ENCODE measurements around the gene TPCN1. TPM values are rescaled to one million over a fixed set of nuclear protein-coding genes. Genes with fewer than 3 reads are reported as not detected.

The TPCN1 gene
- polyA plus RNA-seq, 1 of the 3 experiments (the other 2 are of a cell fraction) = 15.7 TPM

DNA sequence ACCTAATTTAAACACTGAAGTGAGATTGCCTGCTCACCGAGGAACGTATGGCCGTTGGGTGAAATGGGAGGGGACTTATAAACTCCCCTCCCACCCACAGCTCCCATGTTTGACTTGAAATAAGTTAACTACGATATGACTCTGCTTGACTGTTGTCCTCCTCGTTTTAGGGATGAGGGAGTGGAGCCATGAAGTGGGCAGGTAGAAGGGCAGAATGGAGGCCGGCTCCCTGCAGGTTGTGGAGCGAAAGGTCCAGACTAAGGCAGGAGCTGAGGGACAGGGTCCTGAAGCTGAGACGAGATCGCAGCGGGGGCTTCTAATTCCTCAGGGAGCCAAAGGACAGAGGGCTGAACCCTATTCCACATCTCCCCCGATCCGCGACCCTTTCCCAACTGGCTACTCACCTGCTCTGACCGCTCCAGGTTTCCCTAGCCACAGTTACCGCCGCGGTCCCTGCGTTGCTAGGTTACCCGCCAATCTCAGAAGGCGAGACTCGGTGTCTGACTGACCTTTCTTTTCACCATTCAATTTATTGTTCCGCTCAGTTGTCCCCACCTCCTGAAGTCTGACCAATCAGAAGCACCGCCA is 577 bp upstream of the TPCN1 start:
- H3K79me2 ChIP-seq (ENCODE audit: insufficient read depth) = peaks cover 23% of the 10 kb centered on the region; the same call in 1 of the 2 replicates
- 4% methylated on average over 16 of the region's 23 CpGs for WGBS (ENCODE audit: low lambda C conversion rate)
- peak overlapping the region; percentile 94; the same call in 1 of the 2 replicates for H2AFZ ChIP-seq (ENCODE audit: low read depth)
- peak overlapping the region; percentile 67 to 69 for H3K4me3 ChIP-seq (ENCODE audit: low read depth in 2 of 2, low read length in 1 of 2)
- H3K4me2 ChIP-seq = peak overlapping the region; percentile 78
- H3K9me3 ChIP-seq = no peaks in the 10 kb centered on the region
- TF ChIP-seq NRF1 (IDR thresholded peaks at IDR 0.05; ENCODE audit: low read depth, low read length) = no peak
- TF ChIP-seq RFX5 (IDR thresholded peaks at IDR 0.05; ENCODE audit: low read length) = no peak
- TF ChIP-seq PBX3 (IDR thresholded peaks at IDR 0.05) = 0 out of 2 replicates have a peak, but pooled peaks have one; percentile 96
- TF ChIP-seq, protein P1, sequence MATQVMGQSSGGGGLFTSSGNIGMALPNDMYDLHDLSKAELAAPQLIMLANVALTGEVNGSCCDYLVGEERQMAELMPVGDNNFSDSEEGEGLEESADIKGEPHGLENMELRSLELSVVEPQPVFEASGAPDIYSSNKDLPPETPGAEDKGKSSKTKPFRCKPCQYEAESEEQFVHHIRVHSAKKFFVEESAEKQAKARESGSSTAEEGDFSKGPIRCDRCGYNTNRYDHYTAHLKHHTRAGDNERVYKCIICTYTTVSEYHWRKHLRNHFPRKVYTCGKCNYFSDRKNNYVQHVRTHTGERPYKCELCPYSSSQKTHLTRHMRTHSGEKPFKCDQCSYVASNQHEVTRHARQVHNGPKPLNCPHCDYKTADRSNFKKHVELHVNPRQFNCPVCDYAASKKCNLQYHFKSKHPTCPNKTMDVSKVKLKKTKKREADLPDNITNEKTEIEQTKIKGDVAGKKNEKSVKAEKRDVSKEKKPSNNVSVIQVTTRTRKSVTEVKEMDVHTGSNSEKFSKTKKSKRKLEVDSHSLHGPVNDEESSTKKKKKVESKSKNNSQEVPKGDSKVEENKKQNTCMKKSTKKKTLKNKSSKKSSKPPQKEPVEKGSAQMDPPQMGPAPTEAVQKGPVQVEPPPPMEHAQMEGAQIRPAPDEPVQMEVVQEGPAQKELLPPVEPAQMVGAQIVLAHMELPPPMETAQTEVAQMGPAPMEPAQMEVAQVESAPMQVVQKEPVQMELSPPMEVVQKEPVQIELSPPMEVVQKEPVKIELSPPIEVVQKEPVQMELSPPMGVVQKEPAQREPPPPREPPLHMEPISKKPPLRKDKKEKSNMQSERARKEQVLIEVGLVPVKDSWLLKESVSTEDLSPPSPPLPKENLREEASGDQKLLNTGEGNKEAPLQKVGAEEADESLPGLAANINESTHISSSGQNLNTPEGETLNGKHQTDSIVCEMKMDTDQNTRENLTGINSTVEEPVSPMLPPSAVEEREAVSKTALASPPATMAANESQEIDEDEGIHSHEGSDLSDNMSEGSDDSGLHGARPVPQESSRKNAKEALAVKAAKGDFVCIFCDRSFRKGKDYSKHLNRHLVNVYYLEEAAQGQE (IDR thresholded peaks at IDR 0.05; ENCODE audit: low read depth, low read length) = no peak
- TF ChIP-seq MXI1 (IDR thresholded peaks at IDR 0.05; ENCODE audit: low read depth, low read length) = peak; percentile 62; the same call in 1 of the 2 replicates
- H3K9me2 ChIP-seq = no peaks in the 10 kb centered on the region
- H3K4me1 ChIP-seq (ENCODE audit: control insufficient read depth in 1 of 2, insufficient read depth in 2 of 2, low read depth in 1 of 2, low read length in 1 of 2) = peaks cover 14 to 15% of the 10 kb centered on the region in 2 experiments; a peak in 3 of 4 replicates
- no peak for DNase-seq
- no peaks in the 10 kb centered on the region for H3K36me3 ChIP-seq (replicated peaks in 1 of 2; ENCODE audit: control insufficient read depth in 1 of 2, insufficient read depth in 2 of 2, low read length in 1 of 2)
- peaks cover 19% of the 10 kb centered on the region for H3F3A ChIP-seq (replicated peaks; ENCODE audit: insufficient read depth)
- H3K27me3 ChIP-seq (ENCODE audit: insufficient read depth) = no peaks in the 10 kb centered on the region
- no peaks in the 10 kb centered on the region for H4K20me1 ChIP-seq (ENCODE audit: insufficient read depth)
- peak overlapping the region; percentile 29 to 41; a peak in 1 of 4 replicates for H3K27ac ChIP-seq (ENCODE audit: low read depth in 2 of 2, low read length in 1 of 2)
- ChIA-PET CTCF (interaction anchor here (0.6 to 1.4 kb wide), 4 partner anchors 12 to 20 kb away, joined by 3 to 4 read pairs (median 3); no protein-coding TSS in a partner anchor), POLR2A (interaction anchor here (1.8 kb wide), 1 partner anchor 25 kb away, joined by 12 read pairs; no protein-coding TSS in a partner anchor)
- peak overlapping the region; percentile 59 for H3K9ac ChIP-seq

DNA sequence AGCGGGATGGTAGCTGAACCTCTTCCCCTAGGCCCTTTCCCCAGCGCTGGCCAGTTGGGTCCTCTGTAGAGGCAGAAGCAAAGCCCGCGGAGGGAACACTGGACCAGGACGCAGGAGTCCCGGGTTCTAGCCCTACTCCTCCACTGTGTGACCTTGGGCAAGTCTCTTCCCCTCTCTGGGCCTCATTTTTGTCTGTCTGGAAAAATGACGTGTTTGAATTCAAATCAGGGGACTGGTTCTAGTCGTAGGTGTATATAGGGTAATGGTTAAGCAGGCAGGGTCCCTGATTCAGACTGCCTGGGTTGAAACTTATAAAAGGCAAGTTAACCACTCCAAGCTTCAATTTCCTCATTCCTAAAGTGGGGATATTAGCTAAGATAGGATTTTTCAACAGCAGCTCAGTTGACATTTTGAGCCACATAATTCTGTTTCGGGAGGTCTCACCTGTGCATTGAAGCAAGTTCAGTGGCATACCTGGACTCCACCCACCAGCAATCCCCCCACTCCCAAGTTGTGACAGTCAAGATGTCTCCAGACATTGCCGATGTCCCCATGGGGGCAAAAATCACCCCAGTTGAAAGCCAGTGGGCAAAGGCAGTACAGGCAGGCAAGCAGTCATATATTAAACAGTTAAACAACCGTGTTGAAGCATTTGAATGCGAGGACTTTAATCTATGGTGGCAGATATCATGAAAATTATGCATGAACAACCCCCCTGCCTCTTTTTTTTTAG is 899 bp downstream of the TPCN1 start:
- H3K4me3 ChIP-seq (ENCODE audit: low read depth in 2 of 2, low read length in 1 of 2) = peak overlapping the region; percentile 68 to 82
- ChIA-PET CTCF (interaction anchor here (1.0 to 1.4 kb wide), 3 partner anchors 10 to 200 kb away, joined by 3 read pairs; partner anchors contain the start of gene SDSL), POLR2A (interaction anchor here (0.5 to 1.8 kb wide), 3 partner anchors 24 to 701 kb away, joined by 3 to 12 read pairs (median 3); partner anchors contain the start of genes DDX54 and RITA1)
- H3K79me2 ChIP-seq (ENCODE audit: insufficient read depth) = peaks cover 23% of the 10 kb centered on the region; the same call in 1 of the 2 replicates
- peaks cover 14 to 15% of the 10 kb centered on the region in 2 experiments; a peak in 3 of 4 replicates for H3K4me1 ChIP-seq (ENCODE audit: control insufficient read depth in 1 of 2, insufficient read depth in 2 of 2, low read depth in 1 of 2, low read length in 1 of 2)
- H3K27me3 ChIP-seq (ENCODE audit: insufficient read depth) = no peaks in the 10 kb centered on the region
- H3K36me3 ChIP-seq (replicated peaks in 1 of 2; ENCODE audit: control insufficient read depth in 1 of 2, insufficient read depth in 2 of 2, low read length in 1 of 2) = no peaks in the 10 kb centered on the region
- H2AFZ ChIP-seq (ENCODE audit: low read depth) = peak overlapping the region; percentile 80
- TF ChIP-seq ELF1 (IDR thresholded peaks at IDR 0.05) (no peak), GATA2 (CRISPR knock-in tag; IDR thresholded peaks at IDR 0.05) (no peak), FOXM1 (IDR thresholded peaks at IDR 0.05; ENCODE audit: low read depth) (no peak), RFX5 (IDR thresholded peaks at IDR 0.05; ENCODE audit: low read length) (no peak)
- TF ChIP-seq, protein P2, sequence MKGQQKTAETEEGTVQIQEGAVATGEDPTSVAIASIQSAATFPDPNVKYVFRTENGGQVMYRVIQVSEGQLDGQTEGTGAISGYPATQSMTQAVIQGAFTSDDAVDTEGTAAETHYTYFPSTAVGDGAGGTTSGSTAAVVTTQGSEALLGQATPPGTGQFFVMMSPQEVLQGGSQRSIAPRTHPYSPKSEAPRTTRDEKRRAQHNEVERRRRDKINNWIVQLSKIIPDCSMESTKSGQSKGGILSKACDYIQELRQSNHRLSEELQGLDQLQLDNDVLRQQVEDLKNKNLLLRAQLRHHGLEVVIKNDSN (IDR thresholded peaks at IDR 0.05; ENCODE audit: borderline replicate concordance, low read depth) = no peak
- TF ChIP-seq, protein P3, sequence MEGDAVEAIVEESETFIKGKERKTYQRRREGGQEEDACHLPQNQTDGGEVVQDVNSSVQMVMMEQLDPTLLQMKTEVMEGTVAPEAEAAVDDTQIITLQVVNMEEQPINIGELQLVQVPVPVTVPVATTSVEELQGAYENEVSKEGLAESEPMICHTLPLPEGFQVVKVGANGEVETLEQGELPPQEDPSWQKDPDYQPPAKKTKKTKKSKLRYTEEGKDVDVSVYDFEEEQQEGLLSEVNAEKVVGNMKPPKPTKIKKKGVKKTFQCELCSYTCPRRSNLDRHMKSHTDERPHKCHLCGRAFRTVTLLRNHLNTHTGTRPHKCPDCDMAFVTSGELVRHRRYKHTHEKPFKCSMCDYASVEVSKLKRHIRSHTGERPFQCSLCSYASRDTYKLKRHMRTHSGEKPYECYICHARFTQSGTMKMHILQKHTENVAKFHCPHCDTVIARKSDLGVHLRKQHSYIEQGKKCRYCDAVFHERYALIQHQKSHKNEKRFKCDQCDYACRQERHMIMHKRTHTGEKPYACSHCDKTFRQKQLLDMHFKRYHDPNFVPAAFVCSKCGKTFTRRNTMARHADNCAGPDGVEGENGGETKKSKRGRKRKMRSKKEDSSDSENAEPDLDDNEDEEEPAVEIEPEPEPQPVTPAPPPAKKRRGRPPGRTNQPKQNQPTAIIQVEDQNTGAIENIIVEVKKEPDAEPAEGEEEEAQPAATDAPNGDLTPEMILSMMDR (IDR thresholded peaks at IDR 0.05) = no peak
- peak overlapping the region; percentile 86 for H3K4me2 ChIP-seq
- no peaks in the 10 kb centered on the region for H4K20me1 ChIP-seq (ENCODE audit: insufficient read depth)
- H3K27ac ChIP-seq (ENCODE audit: low read depth in 2 of 2, low read length in 1 of 2) = peak overlapping the region; percentile 62 to 72
- H3K9ac ChIP-seq = peak overlapping the region; percentile 79
- H3K9me3 ChIP-seq = no peaks in the 10 kb centered on the region
- peaks cover 19% of the 10 kb centered on the region for H3F3A ChIP-seq (replicated peaks; ENCODE audit: insufficient read depth)
- no peaks in the 10 kb centered on the region for H3K9me2 ChIP-seq
- WGBS (ENCODE audit: low lambda C conversion rate) = 32% methylated on average over 9 of the region's 12 CpGs
- no peak for DNase-seq
